EH (cell line): Measurements from ENCODE around the gene SLC10A7.

Source experiments
- DNase-seq: peaks from one replicate; pipeline ENCODE4 v3.0.0-alpha.2; 2015; ENCODE audit warnings: low read depth

The SLC10A7 gene

DNA sequence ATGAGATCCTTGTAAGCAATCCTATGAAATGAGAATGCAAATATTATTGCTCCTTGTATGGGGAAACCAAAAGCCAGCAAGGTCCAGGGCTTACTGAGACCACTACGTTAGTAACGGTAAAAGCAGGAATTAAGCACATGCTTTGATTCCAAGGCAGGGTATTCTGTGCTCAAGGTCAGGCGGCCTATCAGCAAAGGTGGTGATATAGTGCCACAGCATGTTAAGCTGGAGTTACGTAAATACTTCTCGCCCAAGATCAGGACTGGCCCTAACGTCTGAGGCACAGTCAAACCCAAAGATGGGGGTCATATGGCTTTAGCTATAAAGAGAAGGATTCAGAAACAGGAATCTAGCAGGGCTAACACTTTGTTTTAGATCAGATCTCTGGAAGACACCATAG, 27.6 kb downstream of the SLC10A7 start:
- no peak for DNase-seq

DNA sequence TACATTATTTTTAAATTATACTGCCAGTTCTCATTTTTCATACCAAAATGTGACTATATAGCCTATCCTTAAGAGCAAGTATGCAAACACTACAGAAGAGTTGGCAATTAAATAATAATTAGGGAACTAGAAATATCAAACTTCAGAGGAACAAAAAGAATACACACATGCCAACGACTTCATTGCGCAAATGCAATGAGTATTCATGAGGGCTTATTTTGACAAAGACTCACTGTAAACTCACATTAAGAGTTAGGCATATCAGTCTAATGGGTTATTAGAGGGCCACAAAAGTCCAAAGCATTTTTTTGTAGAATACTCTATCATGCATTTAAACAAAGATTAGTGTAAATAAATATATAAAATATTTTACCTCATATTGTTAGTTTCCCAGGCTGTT, 31.6 kb downstream of the SLC10A7 start:
- no peak for DNase-seq

GRCh38 chr4:146488495-146489174, 33.1 kb downstream of the SLC10A7 start:
- peak; percentile 22 for DNase-seq

DNA sequence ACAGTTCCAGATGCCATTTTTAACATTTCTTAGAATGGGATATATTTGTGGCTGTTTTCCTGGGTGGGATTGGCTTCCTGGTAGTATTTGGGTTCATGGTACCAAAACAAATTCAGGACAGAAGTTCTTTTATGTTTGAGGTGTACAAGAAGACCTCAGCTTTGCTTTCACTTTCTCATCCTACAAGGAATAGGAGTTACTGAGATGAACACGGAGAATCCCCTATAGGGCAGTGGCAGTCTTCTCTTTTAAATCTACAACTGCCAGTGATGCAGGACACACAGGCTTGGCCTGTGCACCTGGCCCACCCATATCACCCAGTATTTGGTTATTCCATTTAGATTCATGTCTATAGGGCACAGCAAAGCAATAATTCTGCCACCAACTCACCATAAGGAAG, 35.2 kb downstream of the SLC10A7 start:
- DNase-seq = no peak

DNA sequence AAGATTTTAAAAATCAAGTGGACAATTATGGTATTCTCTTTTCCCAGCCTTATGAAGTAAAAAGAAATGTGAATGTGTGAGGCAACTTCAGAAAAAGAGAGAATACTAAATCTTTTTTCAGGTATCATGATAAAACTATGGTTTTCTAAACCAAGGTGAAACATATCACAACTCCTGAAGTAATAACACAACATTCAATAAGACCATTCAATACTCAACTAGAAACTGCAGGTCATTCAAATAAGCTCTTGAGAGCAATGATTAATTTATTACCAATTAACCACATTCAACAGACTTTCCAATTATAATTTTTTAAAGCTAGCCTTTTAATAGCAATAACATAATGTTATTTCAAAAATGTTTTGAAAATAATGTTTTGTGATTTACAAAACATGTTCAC, 35.8 kb downstream of the SLC10A7 start:
- no peak for DNase-seq

GRCh38 chr4:146482788-146483187, 39.0 kb downstream of the SLC10A7 start:
- DNase-seq = no peak

DNA sequence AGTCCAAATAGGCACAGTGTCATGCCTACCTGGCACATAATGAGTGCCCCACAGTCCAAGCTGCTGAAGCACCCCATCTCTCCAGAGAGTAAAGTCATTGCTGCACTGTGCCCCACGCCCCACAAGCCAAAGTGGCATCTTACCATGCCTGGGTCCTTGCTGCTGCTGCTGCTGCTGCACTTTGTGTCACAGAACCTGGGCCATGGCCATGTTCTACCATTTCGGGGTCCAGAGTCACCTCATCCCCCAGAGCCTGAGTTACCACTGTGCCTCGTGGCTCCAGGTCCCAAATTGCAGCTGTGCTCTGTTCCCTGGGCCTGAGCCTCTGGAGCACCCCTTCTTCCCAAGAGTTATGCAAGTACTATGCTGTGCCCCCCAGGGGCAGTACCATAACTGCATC, 40.5 kb downstream of the SLC10A7 start:
- DNase-seq = no peak

- DNase-seq = no peak
Measured at GRCh38 chr4:146478009-146478408, 43.7 kb downstream of the SLC10A7 start.

DNA sequence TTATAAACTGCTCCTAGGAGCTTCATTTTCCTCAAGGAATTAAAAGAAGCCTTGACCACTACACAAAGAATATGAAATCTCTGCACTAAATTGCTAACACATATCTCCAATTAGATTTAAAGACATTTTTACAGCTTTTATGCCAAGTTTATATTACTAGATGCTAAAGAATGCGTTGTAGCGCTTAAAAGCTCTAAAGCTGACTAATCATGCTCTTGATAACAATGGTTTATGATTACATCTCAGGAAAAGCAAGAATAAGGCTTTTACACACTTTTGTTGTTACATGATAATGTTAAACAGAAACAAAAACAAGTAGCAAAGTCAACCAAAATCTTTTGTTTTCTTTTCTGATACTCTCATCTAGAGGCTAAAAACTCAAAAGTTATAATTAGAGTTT, 44.7 kb downstream of the SLC10A7 start:
- DNase-seq = peak; percentile 31

DNA sequence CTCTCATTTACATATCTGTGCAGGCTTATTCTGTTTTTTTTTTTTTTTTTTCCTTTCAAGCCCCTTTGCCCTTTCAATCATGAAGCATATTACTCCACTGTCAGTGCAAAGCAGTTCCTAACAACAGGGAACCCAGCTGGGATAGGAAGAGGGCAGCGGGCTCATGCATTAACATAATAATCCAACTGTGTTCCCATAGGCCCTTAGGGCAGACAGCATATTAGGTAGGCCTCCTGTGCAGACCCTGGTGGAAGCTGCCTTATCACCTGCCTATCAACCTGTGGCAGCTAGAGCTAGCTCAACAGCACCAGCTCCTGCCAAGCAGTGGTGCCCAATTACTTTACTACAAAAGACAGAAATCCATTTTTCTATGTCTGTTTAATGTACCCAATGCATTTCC, 49.3 kb downstream of the SLC10A7 start:
- DNase-seq = no peak

GRCh38 chr4:146470604-146471003, 51.1 kb downstream of the SLC10A7 start:
- peak; percentile 25 for DNase-seq

- DNase-seq = no peak
Measured at GRCh38 chr4:146469022-146469421, 52.7 kb downstream of the SLC10A7 start.

DNA sequence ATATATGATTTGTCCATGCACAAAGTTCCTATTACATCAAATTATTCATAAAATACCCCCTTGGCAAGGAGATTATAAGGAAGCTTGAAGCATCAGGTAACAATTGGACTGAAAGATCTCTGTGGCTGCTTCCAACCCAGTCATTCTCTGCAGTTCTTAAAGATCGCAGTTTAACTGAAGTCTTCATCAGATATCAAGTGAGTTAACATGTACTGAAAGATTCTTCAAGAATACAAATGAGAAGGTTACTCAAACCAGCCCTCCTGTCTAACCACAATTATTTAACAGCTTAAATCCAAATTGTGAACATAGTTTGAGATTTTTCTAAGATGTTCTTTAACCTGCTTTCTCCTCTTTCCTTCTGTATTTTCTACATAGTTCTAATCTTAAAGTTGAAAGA, 56.1 kb downstream of the SLC10A7 start:
- no peak for DNase-seq

GRCh38 chr4:146462251-146462650, 59.5 kb downstream of the SLC10A7 start:
- no peak for DNase-seq

- no peak for DNase-seq
Measured at GRCh38 chr4:146458594-146458993, 63.1 kb downstream of the SLC10A7 start.

DNA sequence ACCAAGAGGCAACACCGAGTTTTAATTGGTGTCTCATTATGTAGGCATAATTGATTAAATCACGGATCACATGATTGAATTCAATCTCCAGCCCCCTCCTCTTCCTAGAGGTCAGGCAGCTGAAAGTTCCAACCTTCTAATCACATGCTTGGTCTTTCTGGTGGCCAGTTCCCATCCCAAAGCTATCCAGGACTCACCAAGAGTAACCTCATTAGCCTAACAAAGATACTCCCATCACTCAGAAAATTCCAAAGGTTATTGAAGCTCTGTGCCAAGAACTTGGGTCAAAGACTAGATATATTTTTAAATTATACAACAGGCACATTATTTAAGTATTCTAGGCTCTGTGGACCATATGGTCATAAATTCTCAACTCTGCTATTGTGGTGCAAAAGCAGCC, 65.1 kb downstream of the SLC10A7 start:
- no peak for DNase-seq

DNA sequence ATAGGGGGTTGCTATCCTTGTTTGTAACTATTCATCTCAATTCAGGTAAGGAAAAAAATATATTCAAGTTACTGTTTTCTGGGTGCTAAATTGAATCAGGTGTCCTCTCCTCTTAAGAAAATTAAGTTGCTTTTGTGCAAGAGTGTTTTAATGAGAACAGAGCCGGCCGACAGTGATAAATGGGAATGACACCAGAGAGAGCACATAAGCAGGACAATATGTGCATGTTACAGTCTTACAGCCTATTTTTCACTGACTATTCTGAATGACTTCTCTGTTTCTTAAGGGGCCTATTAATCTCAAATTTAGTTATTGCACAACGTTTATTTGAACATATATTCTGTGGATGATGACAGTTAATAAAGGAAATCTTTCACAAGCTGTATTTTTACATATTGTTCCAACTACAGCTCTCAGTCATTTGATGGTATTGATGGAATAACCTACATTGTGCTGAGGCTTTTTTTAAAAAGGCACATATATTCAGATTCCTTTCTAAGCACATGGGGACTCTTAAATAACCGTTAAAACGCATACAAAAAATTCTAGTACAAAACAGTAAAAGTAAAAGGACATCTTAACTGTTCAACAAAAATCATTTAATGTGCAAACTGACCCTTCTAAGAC, 68.4 kb downstream of the SLC10A7 start:
- no peak for DNase-seq

DNA sequence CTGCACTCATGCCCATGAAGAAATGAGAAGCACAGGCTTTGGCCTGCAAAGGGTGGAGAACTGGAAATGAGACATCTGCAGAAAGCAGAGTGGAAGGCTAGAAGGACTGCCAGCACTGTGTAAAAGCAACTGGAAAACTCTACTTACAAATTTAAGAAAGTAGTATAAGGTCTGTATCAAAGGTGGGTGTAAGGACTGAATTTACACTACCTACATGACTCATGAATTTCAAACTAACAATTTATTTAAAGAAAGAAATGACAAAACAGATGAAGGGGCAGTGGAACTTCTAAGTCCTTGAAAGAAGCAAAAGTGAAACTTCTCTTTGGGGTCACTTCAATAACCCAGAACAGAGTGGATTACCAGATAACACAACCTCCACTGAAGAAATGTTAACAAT, 71.2 kb downstream of the SLC10A7 start:
- DNase-seq = no peak

DNA sequence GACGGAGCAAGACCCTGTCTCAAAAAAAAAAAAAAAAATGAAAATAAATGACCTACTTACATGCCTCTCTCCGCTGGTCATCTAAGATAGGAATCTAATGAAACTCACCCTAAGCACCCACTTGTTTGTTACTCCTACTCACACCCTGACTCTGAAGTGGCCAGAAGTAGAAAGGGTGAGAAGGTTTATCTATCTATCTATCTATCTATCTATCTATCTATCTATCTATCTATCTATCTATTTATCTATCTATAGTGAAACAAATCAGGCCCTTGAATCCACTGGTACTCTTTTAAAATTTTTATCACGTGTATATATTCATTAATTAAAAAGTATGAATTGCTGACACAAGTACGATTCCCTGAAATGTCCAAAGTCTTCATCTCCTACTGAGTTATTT, 75.2 kb downstream of the SLC10A7 start:
- no peak for DNase-seq

DNA sequence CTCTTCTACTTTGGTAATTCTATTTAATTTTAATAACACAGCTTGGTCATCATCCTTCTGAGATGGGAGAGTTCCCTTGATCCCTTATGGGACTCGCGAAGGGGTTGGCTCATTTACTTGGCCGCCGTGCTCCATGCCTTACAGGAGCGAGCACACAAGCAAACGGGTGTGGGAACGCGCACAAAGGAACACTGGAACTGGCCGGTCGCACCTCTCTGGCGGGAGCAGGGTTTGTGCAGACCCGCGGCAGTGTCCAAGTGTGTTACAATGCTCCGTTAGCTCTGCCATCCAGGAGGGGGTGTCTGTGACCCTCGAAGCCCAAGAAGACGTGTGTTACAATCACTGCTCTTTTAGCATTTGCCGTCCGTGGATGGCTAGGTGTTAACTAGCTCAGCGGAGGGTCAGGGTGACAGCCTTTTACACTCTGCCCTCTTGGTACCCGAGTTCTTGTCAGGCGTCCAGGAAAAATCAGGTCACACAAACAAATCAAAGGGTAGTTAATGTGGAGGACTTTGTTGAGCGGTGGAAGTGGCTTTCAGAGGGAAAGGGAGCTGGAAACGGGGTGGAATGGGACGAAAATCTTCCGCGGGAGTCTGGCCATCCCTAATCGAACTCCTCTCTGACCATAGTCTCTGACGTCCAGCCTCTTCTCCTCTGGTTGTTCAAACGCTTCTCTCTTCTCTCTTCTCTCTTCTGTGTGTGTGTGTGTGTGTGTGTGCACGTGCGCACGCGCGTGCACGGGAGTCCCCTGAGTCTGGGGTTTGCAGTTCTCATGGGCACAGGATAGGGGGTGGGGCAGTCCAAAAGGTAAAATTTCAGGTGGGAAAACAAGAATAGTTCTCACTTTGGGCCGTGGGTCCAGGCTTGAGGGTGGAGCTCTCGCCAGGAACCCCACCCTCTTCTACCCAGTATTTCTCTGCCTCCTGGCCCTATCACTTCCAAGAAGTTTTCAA, 76.3 kb downstream of the SLC10A7 start:
- no peak for DNase-seq

GRCh38 chr4:146443525-146443924, 78.2 kb downstream of the SLC10A7 start:
- DNase-seq = no peak

DNA sequence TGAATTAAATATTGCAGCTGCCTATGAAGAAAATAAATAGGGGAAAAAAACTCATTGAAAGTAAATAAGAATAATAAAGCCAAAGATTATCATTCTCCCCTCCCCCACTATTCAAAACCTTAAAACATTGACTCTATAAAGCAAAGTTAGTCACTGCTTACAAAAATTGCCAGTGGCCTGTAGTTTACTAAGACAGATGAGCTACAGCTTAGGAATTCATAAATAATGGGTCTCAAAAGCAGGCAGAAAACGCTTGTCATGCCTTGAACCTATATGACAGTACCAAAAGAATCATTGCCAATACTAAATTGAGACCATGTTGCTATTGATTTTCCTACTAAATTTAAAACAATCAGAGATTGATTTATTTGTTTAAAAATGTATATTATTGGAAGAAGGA, 78.9 kb downstream of the SLC10A7 start:
- peak; percentile 79 for DNase-seq

DNA sequence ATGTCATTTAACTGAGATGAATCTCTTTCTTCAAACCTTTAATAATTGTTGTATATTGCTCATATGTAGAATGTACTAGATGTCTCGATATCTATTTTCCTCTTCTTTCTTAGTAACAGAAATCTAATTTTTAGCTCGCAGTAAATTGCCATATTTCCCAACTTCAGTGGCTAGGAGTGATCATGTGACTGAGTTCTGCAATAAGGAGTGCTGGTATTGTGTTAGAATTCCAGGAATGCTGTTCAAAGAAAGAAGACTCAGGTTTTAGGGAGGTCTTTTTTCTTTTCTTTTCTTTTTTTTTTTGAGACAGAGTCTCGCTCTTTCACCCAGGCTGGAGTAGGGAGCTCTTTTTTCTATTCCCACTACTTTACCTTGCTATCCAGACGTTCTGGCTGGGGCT, 81.7 kb downstream of the SLC10A7 start:
- no peak for DNase-seq
